GM12878 (cell line): Measurements from ENCODE around the gene RPAP3. TPM values are rescaled to one million over a fixed set of nuclear protein-coding genes. Genes with fewer than 3 reads are reported as not detected.
A peak's percentile ranks its signal among the peaks of the same experiment; 100 is the strongest.

Source experiments
- ATAC-seq: fragments of 200-7000 bp; cut with Tn5 transposase; 3 replicates; pipeline ENCODE4 v1.9.1; 2020; ENCODE audit warnings: mild to moderate bottlenecking, moderate library complexity
- BruUV-seq: library from RNA; stranded (reverse); fragments of 400-500 nt; replicated peaks from 2 replicates; lab custom pipeline; 2021; lab: Mats Ljungman, UMichigan
- CTCF ChIA-PET: fragments of 300-600 bp; sonication (Branson Sonifier 250); formaldehyde crosslinking; extraction: SDS; loops from one replicate; lab custom pipeline; 2021; ENCODE audit warnings: inconsistent platforms; lab: Yijun Ruan, JAX
- POLR2A ChIA-PET: fragments of 350-600 bp; formaldehyde crosslinking; extraction: SDS; loops from one replicate; lab custom pipeline; 2021; ENCODE audit warnings: inconsistent platforms; lab: Charles Lee
- RAD21 ChIA-PET: fragments of 300-600 bp; sonication (Branson Sonifier 250); formaldehyde crosslinking; loops from one replicate; lab custom pipeline; 2023; ENCODE audit warnings: antibody characterized with exemption; ENCODE audit not compliant: unreplicated experiment; lab: Charles Lee
- SMC1A ChIA-PET: fragments of 300-600 bp; sonication (Branson Sonifier 250); formaldehyde crosslinking; loops from one replicate; lab custom pipeline; 2023; ENCODE audit not compliant: unreplicated experiment, uncharacterized antibody; lab: Charles Lee
- DNase-seq: peaks from one replicate; pipeline ENCODE4 v3.0.0-alpha.2; 2011; ENCODE audit warnings: low read depth, low spot score
- FAIRE-seq: peaks from 3 replicates; lab custom pipeline; 2011; peaks lifted over from hg19 to GRCh38; lab: Jason Lieb, UNC
- H2AFZ ChIP-seq: 2 replicates; pipeline ENCODE4 v1.6.0; 2011; ENCODE audit warnings: low read depth, low read length, control low read depth; ENCODE audit not compliant: control insufficient read depth
- H3K27ac ChIP-seq: 2 replicates; pipeline ENCODE4 v1.5.1; 2011; ENCODE audit warnings: control low read depth; ENCODE audit not compliant: control insufficient read depth, insufficient read depth
- H3K27me3 ChIP-seq, 2 experiments: replicated peaks in 1 of 2; 2 replicates each; pipeline versions ENCODE4 v1.6.0 to v1.6.1; 2011; ENCODE audit warnings: low read length in 1 of 2; ENCODE audit not compliant: control insufficient read depth in 2 of 2, insufficient read depth in 2 of 2
- H3K36me3 ChIP-seq, 2 experiments: 2 replicates each; pipeline ENCODE4 v1.5.1; 2011; ENCODE audit warnings: low read length in 1 of 2; ENCODE audit not compliant: control insufficient read depth in 2 of 2, insufficient read depth in 2 of 2
- H3K4me1 ChIP-seq: 2 replicates; pipeline ENCODE4 v1.6.1; 2011; ENCODE audit warnings: mild to moderate bottlenecking, low read length, moderate library complexity, mixed read lengths; ENCODE audit not compliant: control insufficient read depth, insufficient read depth
- H3K4me2 ChIP-seq: 2 replicates; pipeline ENCODE4 v1.6.0; 2011; ENCODE audit warnings: control low read depth; ENCODE audit not compliant: control insufficient read depth, insufficient read depth
- H3K4me3 ChIP-seq: fragments of 200-600 bp; sonication (generic); 2 replicates; pipeline ENCODE4 v1.5.1; 2016
- H3K79me2 ChIP-seq: 2 replicates; pipeline ENCODE4 v1.6.0; 2011; ENCODE audit warnings: low read length; ENCODE audit not compliant: control insufficient read depth, insufficient read depth
- H3K9ac ChIP-seq: 2 replicates; pipeline ENCODE4 v1.8.0; 2011; ENCODE audit warnings: low read length, control low read depth, mixed read lengths; ENCODE audit not compliant: control insufficient read depth, insufficient read depth
- H3K9me3 ChIP-seq: replicated peaks from 3 replicates; pipeline ENCODE4 v1.5.1; 2011; ENCODE audit warnings: mild to moderate bottlenecking, low read length; ENCODE audit not compliant: control insufficient read depth, insufficient read depth
- H4K20me1 ChIP-seq: 2 replicates; pipeline ENCODE4 v1.6.0; 2011; ENCODE audit not compliant: control insufficient read depth, insufficient read depth
- CTCF ChIP-seq, 3 experiments: IDR thresholded peaks in 2 of 3; conservative IDR thresholded peaks in 1 of 3; 2 replicates each; pipeline ENCODE4 v1.5.1; 2011; ENCODE audit warnings: low read depth in 3 of 3, low read length in 3 of 3, mild to moderate bottlenecking in 3 of 3, control low read depth in 2 of 3, moderate library complexity in 2 of 3, inconsistent platforms in 1 of 3, mixed read lengths in 1 of 3; ENCODE audit not compliant: control insufficient read depth in 2 of 3, insufficient read depth in 1 of 3; ENCODE audit errors: extremely low read depth in 1 of 3
- EZH2 ChIP-seq: IDR thresholded peaks from 2 replicates; pipeline ENCODE4 v1.6.1; 2012; ENCODE audit warnings: low read depth, mild to moderate bottlenecking, control low read depth, inconsistent platforms, low read length, borderline replicate concordance; ENCODE audit not compliant: control insufficient read depth
- HDGF ChIP-seq: fragments of 450-650 bp; IDR thresholded peaks from 2 replicates; pipeline ENCODE4 v1.6.1; 2016; ENCODE audit warnings: antibody characterized with exemption
- IKZF1 ChIP-seq: fragments of 450-650 bp; conservative IDR thresholded peaks from 2 replicates; pipeline ENCODE4 v1.6.1; 2017; ENCODE audit warnings: antibody characterized with exemption, mild to moderate bottlenecking
- IRF3 ChIP-seq: fragments of 450-650 bp; IDR thresholded peaks from 2 replicates; pipeline ENCODE4 v1.6.1; 2014; ENCODE audit warnings: mild to moderate bottlenecking
- MAX ChIP-seq: IDR thresholded peaks from 2 replicates; pipeline ENCODE4 v1.6.1; 2012; ENCODE audit warnings: low read depth, low read length, improper control_type of control experiment
- MEF2B ChIP-seq: fragments of 450-650 bp; IDR thresholded peaks from 2 replicates; pipeline ENCODE4 v1.6.1; 2018; ENCODE audit warnings: mild to moderate bottlenecking, moderate library complexity; ENCODE audit not compliant: partially characterized antibody, poor library complexity, severe bottlenecking
- POLR2A ChIP-seq: IDR thresholded peaks from 2 replicates; pipeline ENCODE4 v1.6.1; 2011; ENCODE audit warnings: low read depth, mild to moderate bottlenecking, low read length
- SMC3 ChIP-seq: IDR thresholded peaks from 2 replicates; pipeline ENCODE4 v1.6.1; 2011; ENCODE audit warnings: low read length, improper control_type of control experiment, borderline replicate concordance
- SPI1 ChIP-seq: IDR thresholded peaks from 2 replicates; pipeline ENCODE4 v1.6.1; 2011; ENCODE audit warnings: low read depth, mild to moderate bottlenecking, low read length, moderate library complexity, borderline replicate concordance; ENCODE audit not compliant: insufficient read depth
- YY1 ChIP-seq: IDR thresholded peaks from 2 replicates; pipeline ENCODE4 v1.6.1; 2011; ENCODE audit warnings: low read depth, mild to moderate bottlenecking, low read length
- ZBTB11 ChIP-seq: fragments of 450-650 bp; formaldehyde crosslinking; IDR thresholded peaks from 2 replicates; pipeline ENCODE4 v1.5.0; 2022; ENCODE audit warnings: mild to moderate bottlenecking, missing genetic modification characterization
- WGBS: methylation state at CpG from one replicate; pipeline ENCODE4 v1.1.6; 2016; ENCODE audit warnings: low lambda C conversion rate; ENCODE audit not compliant: insufficient replicate concordance, insufficient coverage; ENCODE audit errors: missing lambda C conversion rate; 5-methylcytosine and 5-hydroxymethylcytosine counted together
- in situ Hi-C: fragments of 300-500 bp; cut with MboI; formaldehyde crosslinking; loops from 9 replicates; pipeline ENCODE4 v1.14.3; 2018; ENCODE audit warnings: mixed read lengths
- intact Hi-C: fragments of 100-400 bp; cut with micrococcal nuclease; formaldehyde crosslinking; loops from one replicate; pipeline ENCODE4 v1.14.2; 2022; ENCODE audit not compliant: unreplicated experiment
- polyA plus RNA-seq, 11 experiments: library from polyadenylated mRNA; depleted of rRNA in 4 of 11; unstranded in 6 of 11; stranded (reverse) in 5 of 11; fragments of >200 nt; fragmentation: Nextera tagmentation in 4 of 11; fragmentation: Illumina TruSeq in 1 of 11; extraction: Ambion mirVana in 4 of 11; extraction: Trizol in 1 of 11; gene quantifications; 1 replicate in 1 of 11; 2 replicates in 10 of 11; pipeline versions ENCODE4 v1.2.1 to v1.2.3, GENCODE V29; 2011 to 2016; ENCODE audit warnings: inconsistent platforms in 2 of 11, missing spikeins in 2 of 11, low read depth in 1 of 11
- total RNA-seq, 4 experiments: library from RNA; depleted of rRNA in 3 of 4; stranded (reverse); fragments of >200 nt in 3 of 4; fragmentation: Illumina TruSeq in 1 of 4; extraction: Trizol in 1 of 4; gene quantifications; 2 replicates each; pipeline versions ENCODE4 v1.2.1 to v1.2.3, GENCODE V29; 2013 to 2021

Gene RPAP3
- total and polyA plus RNA-seq, 10 of the 15 experiments (the other 5 are each of a cell fraction or from before 2014, with no cell fraction given): 14.1 to 50.6 (median 28.4) TPM

GRCh38 chr12:47744005-47744651 lies 38.3 kb upstream of the RPAP3 start:
- no peak overlapping the region for H2AFZ ChIP-seq
- no peaks in the 10 kb centered on the region for H3K79me2 ChIP-seq
- FAIRE-seq (no peak), DNase-seq (no peak), ATAC-seq (no peak)
- intact Hi-C loops (no loop called here), in situ Hi-C loops (no loop called here)
- no peak overlapping the region for H3K4me3 ChIP-seq
- H3K27me3 ChIP-seq: no peaks in the 10 kb centered on the region
- no peak overlapping the region for H3K27ac ChIP-seq
- CTCF ChIA-PET: interaction anchor here (0.8 to 10.4 kb wide), 17 partner anchors 12 to 874 kb away, joined by 3 to 814 read pairs (median 36); partner anchors contain the start of genes ENDOU, RAPGEF3, RPAP3 and SLC48A1
- no peaks in the 10 kb centered on the region for H3K9me3 ChIP-seq
- 10% methylated on average over 10 of the region's 10 CpGs for WGBS
- no peak overlapping the region for H3K9ac ChIP-seq
- RAD21 ChIA-PET: interaction anchor here (1.3 to 7.8 kb wide), 11 partner anchors 12 to 96 kb away, joined by 3 to 327 read pairs (median 42); partner anchors contain the start of genes ENDOU, RAPGEF3 and SLC48A1
- BruUV-seq: no TSS peak
- POLR2A ChIA-PET: interaction anchor here (1.4 to 5.5 kb wide), 4 partner anchors 11 to 24 kb away, joined by 3 to 40 read pairs (median 9); partner anchors contain the start of gene RAPGEF3
- H3K4me2 ChIP-seq: no peak overlapping the region
- H3K36me3 ChIP-seq: no peaks in the 10 kb centered on the region
- peaks cover 30% of the 10 kb centered on the region for H3K4me1 ChIP-seq
- SMC1A ChIA-PET: interaction anchor here (1.3 to 10.3 kb wide), 10 partner anchors 14 to 142 kb away, joined by 4 to 277 read pairs (median 66); partner anchors contain the start of genes ENDOU, RAPGEF3, RPAP3 and SLC48A1
- no peaks in the 10 kb centered on the region for H4K20me1 ChIP-seq
- TF ChIP-seq EZH2: no peak
- TF ChIP-seq HDGF: no peak
- peak; percentile 74; the same call in 1 of the 2 replicates for TF ChIP-seq SMC3
- TF ChIP-seq YY1: no peak
- no peak for TF ChIP-seq IKZF1
- no peak for TF ChIP-seq ZBTB11 (CRISPR knock-in tag)
- TF ChIP-seq IRF3: no peak
- TF ChIP-seq CTCF (IDR thresholded peaks at IDR 0.05 in 2 of 3, conservative IDR thresholded peaks at IDR 0.05 in 1 of 3; ENCODE audit: control insufficient read depth in 2 of 3, extremely low read depth in 1 of 3, insufficient read depth in 1 of 3, low read depth in 3 of 3, low read length in 3 of 3): peak; percentile 62 to 73 (median 64); a peak in 5 of 6 replicates
- TF ChIP-seq MAX: no peak
- no peak for TF ChIP-seq SPI1
- TF ChIP-seq MEF2B: no peak
- TF ChIP-seq POLR2A: no peak
